Sigmoid colon (tissue), 4 donors: Measurements from ENCODE around the gene EGLN3.

Source experiments
- EP300 ChIP-seq, 4 donors: sonication (generic); formaldehyde crosslinking; IDR thresholded peaks; one replicate each; pipeline ENCODE4 v1.6.1; 2017; ENCODE audit warnings: antibody characterized with exemption in 4 of 4
- POLR2A ChIP-seq, 2 donors: fragments of 450-650 bp; IDR thresholded peaks; one replicate each; pipeline ENCODE4 v1.6.1; 2016; ENCODE audit warnings: antibody characterized with exemption in 2 of 2, mild to moderate bottlenecking in 2 of 2, moderate library complexity in 2 of 2
- POLR2AphosphoS5 ChIP-seq, 4 donors: sonication (generic); formaldehyde crosslinking; IDR thresholded peaks; one replicate each; pipeline ENCODE4 v1.6.1; 2017; ENCODE audit warnings: antibody characterized with exemption in 4 of 4
- TF ChIP-seq, protein P1 (sequence below), 4 experiments: fragments of 450-650 bp in 3 of 4; fragments of 200-600 bp in 1 of 4; IDR thresholded peaks; one replicate each; pipeline ENCODE4 v1.5.1; 2016 to 2019; ENCODE audit warnings: antibody characterized with exemption in 4 of 4, mild to moderate bottlenecking in 3 of 4, moderate library complexity in 2 of 4

DNA sequence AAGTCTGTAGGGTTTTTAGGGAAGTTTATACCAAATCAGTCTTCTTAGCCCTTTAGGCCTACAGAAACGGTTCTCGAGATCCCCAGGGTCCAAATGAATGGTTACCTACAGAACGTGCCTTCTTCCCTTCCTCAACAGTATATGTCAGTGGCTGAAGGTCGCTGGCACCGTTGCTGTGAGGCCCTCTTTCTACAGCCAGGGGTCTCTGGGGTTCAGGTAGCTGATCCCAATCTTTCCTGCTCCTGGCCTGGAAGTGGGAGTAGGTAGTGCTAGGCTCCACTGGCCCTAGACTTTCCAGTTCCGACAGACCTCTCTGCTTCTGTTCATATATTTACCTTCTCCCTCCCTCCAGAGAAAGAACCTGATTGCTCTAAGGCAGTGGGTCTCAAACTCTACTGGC, 6.4 kb upstream of the EGLN3 start:
- TF ChIP-seq, protein P1, sequence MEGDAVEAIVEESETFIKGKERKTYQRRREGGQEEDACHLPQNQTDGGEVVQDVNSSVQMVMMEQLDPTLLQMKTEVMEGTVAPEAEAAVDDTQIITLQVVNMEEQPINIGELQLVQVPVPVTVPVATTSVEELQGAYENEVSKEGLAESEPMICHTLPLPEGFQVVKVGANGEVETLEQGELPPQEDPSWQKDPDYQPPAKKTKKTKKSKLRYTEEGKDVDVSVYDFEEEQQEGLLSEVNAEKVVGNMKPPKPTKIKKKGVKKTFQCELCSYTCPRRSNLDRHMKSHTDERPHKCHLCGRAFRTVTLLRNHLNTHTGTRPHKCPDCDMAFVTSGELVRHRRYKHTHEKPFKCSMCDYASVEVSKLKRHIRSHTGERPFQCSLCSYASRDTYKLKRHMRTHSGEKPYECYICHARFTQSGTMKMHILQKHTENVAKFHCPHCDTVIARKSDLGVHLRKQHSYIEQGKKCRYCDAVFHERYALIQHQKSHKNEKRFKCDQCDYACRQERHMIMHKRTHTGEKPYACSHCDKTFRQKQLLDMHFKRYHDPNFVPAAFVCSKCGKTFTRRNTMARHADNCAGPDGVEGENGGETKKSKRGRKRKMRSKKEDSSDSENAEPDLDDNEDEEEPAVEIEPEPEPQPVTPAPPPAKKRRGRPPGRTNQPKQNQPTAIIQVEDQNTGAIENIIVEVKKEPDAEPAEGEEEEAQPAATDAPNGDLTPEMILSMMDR (IDR thresholded peaks at IDR 0.05), result no peak
- TF ChIP-seq POLR2A (IDR thresholded peaks at IDR 0.05) (no peak), POLR2AphosphoS5 (IDR thresholded peaks at IDR 0.05) (no peak), EP300 (IDR thresholded peaks at IDR 0.05) (no peak)
